HG03565 (cell line): ENCODE data around the gene PRRC1.

Source experiments
- ATAC-seq: cut with Tn5 transposase; IDR thresholded peaks from one replicate; pipeline ENCODE4 v1.9.1; 2021; ENCODE audit warnings: mild to moderate bottlenecking, moderate library complexity; ENCODE audit not compliant: unreplicated experiment

Gene PRRC1

GRCh38 chr5:127517480-127518318 lies at the start of gene PRRC1:
PRRC1 (plus strand) TSS chr5:127517640; CDS start chr5:127523480, 5,840 bp downstream.
- peak; percentile 89 for ATAC-seq

DNA sequence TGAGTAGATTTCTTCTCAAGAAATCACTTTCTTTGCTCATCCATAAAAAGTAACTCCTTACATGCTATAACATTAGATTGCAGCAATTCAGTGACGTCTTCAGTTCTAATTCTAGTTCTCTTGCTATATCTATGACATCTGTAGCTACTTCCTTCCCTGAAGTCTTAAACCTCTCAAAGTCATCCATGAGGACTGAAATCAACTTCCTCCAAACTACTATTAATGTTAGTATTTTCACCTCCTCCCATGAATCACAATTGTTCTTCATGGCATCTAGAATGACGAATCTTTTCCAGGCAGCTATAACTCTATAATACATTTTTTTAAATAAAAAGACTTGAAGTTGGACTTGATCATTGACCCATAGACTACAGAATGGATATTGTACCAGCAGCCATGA lies 46.2 kb upstream of the PRRC1 start:
- ATAC-seq: no peak

DNA sequence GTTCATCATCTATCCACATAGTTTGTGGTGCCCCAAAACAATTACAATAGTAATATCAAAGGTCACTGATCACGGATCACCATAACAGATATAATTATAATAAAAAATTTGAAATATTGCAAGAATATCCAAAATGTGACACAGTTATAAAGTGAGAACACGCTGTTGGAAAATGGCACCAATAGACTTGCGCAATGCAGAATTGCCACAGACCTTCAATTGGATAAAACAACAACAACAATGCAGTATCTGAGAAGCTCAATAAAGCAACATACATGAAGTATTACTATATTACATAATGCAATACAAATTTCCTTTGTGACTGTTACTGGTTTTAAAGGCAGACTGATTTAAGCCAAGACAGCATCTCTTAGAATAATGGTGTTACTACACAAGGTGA lies 44.7 kb upstream of the PRRC1 start:
- no peak for ATAC-seq

DNA sequence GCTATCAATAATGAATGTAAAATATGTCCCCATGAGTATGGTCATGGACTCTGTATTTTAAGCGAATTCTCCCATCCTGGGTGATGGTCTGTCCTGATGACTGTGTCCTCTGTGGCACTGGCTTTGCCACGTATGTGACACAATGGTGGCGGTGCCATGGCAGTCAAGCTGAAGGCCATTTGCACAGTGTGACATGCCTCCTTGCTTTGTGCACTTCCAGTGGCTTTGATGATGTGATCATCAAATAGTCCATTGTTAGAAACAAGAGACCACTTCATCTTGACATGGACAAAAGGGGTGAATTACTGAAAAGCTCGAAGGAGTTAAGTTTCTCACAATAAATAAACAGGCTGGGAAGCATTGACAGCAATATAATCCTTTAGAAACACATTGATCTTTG lies 31.0 kb upstream of the PRRC1 start:
- ATAC-seq: no peak

GRCh38 chr5:127492854-127493738 lies 24.3 kb upstream of the PRRC1 start:
- peak; percentile 81 for ATAC-seq

GRCh38 chr5:127498548-127498947 lies 18.9 kb upstream of the PRRC1 start:
- no peak for ATAC-seq

DNA sequence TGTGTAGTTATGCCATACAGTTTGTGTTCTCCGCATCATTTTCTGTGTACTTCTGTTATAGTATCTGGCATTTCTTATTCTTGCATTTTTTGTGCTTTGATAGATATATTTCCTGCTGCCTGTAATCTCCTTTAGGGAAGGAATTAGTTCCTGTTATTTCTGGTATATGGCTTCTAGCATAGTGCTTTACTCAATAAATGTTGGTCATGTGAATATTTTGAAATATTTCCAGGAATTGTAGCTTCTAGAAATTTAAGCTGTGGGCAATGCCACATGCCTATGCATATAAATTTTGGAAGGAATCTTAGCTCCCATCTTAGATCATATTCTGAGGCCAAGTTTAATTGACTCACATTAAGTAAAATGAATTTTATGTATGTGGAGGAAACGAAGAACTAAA lies 11.5 kb upstream of the PRRC1 start:
- no peak for ATAC-seq

DNA sequence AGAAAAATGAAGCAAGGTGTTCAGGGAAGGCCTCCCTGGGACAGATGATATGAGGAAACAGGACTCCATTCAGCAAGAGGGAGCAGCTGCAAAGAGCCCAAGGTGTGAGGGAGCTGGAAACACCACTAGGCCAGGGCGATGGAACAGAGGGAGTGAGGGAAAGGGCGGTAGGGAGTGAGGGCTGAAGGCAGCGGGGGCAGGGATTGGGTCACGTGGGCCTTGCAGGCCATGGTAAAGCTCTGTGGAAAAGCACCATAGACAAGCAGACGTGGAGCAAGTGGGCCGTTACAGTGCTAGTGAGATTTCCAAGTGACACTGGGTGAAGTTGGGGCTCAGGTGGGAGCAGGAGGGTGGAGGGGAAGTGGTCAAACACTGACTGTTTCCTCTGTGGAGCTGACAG lies 10.8 kb upstream of the PRRC1 start:
- no peak for ATAC-seq

DNA sequence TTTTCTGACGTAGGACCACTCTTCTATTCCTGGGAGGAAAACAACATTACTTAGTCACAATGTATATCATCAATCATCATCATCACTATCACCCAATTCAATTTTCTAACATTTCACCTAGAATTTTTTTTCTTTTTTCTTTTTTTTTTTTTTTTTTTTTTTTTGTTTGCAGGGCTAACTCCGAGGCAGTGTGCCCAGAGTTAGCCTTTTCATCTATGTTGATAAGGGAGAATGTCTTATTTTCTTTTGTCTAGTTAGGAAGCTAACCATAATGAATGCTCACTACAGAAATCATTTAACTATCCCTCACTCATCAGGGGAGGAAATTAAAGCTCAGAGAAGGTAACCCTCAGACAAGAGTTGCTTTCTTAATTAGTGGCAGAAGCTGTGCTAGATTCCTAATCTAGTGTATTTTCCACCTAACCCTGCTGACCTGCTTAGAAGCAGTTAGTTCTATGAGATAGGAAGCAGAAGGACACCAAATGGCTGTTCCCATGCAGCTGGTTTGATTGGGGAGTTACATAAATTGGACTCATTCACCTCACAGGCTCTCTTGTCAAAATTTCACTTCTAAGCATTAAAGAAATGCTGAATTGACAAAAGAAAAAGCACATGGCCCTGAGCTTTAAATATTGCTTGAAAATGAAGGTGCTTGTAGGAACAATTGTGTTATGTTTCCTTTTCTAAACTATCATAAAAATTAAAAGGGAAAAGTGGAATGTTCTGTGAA lies 8.6 kb upstream of the PRRC1 start:
- no peak for ATAC-seq

- ATAC-seq: no peak
These were observed 4.0 kb upstream of the PRRC1 start for GRCh38 chr5:127513408-127513970.

DNA sequence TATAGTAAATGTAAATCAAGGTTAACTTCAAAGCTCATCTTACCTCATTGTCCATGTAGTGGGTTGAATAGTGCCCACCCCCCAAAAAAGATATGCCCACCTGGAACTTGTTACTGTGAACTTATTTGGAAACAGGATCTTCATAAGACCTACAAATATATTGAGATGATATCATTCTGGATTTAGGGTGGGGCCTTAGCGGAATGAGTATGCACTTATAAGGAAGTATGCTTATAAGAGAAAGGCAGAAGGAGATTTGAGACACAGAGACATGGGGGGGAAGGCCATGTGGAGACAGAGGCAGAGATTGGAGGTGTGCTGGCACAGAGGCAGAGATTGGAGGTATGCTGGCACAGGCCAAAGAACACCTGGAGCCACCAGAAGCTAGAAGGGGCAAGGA lies 2.6 kb upstream of the PRRC1 start:
- no peak for ATAC-seq

DNA sequence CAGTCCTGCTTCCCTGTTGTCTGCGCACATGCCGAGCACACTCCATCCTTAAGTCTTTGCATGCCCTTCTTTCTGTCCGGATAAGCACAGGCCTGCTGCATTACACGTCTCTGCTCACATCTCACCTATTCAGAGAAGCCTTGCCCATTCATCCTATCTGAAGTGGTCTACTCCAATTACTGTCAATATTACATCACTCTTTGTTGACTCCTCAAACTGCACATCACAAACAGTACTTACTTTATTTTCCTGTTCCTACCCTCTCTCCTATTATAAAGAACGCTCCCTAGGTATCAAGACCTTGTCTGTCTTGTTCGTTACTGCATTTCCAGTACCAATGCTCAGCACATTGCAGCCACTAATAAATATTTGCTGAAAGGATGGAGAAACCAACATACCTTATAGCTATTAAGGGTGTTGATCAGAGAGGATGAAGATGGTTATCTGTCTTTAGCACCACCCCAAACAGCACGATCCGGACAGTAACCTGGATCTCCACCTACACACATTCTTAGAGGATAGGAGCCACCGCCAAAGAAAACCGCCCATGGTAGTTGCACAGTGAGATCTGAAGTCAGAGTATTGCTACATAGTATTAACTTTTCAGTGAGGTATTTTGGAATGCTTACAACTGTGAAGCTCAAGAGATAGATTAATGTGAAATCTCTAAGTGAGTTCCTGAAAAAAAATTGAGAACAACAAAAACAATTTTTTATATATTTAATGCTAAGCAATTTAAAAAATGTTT lies 1.6 kb upstream of the PRRC1 start:
- ATAC-seq: no peak

- peak; percentile 13 for ATAC-seq
These were observed 345 bp upstream of the PRRC1 start for GRCh38 chr5:127517110-127517479.

DNA sequence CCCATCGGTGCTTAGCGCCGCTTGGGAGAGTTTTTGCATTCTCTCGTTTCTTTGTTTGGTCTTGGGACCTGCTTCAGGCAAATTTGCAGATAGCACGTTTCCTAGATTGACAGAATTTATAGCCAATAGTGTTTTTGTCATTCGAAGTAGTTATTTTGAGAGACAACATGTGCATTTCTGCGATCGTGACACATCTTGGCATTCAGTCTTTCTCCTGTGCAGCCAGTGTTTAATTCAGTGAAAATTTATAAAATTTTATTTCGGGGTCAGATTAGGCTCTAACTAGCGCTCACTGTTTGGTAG lies 830 bp downstream of the PRRC1 start:
- ATAC-seq: peak; percentile 26

GRCh38 chr5:127519527-127519926 lies 2.1 kb downstream of the PRRC1 start:
- no peak for ATAC-seq

DNA sequence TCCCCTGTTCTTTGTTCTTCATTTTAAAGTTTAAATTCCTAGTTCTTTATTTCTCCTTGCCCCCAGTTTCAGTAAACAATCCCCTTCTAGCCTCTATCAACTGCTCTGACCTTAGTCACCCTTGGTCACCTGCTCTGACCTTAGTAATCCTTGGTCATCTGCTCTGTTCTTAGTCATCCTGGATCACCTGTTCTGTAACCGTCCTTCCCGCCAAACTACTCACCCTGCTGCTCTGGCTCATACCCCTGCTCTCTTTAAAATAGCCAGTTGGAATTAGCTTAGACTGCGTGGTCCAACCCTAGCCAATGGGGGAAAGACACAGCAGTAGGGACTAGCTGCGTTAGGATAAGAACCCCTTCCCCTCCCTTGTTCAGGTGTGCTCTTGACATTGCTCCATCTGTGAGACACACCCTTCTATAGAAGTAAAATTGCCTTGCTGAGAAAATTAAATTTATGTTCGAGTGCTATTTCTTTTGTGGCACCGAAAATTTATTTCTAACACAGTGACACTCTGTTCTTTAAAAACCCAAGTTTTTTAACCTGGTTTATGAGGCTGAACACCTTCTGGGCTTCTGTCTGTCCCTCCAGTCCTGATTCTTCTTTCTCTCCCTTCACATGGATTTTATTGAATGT lies 3.8 kb downstream of the PRRC1 start:
- no peak for ATAC-seq

GRCh38 chr5:127525181-127525580 lies 7.7 kb downstream of the PRRC1 start:
- no peak for ATAC-seq

DNA sequence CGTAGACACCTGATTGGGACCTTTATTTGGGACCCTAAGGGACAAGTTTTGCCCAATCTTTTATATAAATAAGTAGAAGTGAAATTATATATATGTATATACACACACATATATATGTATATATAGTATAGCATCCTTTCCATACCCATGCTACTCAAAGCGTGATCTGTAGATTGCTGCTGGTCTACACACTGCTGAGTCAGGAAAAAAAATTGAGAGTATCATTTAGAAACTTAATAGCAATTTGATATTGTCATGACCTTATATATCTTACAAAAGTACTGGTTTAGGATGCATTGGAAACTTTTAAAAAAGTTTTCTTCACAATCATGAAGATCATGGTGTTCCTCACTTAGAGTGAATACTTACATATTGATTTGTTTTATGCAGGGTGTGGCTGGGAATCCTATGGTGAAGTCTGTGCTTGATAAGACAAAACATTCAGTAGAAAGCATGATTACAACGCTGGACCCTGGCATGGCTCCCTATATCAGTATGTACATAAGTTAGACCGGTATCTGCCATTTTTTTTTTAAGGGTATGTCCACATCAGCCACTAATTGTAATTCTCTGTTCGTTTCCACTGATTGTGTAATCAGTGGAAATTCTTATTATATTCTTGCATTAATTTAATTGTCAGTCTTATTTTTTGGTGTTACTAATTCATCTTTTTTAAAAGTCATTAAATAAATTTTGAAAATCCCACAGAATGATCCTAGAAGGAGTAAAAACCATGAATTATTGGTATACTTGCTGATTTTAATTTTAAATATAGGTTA lies 12.7 kb downstream of the PRRC1 start:
- ATAC-seq: no peak

DNA sequence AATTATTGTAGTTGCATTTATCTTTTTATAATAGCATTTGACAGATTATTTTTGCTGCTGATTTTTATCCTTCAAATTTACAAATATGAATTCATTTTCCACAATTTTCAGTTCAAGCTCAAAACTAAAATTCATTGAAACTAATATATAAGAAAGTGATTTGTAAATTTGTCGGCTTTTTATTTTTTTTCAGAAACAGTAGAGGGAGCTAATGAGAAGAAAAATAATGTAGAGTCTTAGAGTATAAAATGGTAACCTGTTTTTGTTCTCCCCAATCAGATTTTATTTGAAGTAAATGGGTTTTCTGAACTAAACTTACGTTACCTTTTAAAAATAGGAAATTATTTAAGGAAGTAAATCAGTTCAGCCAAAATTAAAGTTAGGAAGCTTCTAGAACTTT lies 19.2 kb downstream of the PRRC1 start:
- ATAC-seq: no peak
